Panc1 (cell line): Measurements from ENCODE around the gene BRD4. TPM values are rescaled to one million over a fixed set of nuclear protein-coding genes. Genes with fewer than 3 reads are reported as not detected.

Experiments
- ATAC-seq: fragments of 200-7000 bp; cut with Tn5 transposase; 2 replicates; pipeline ENCODE4 v1.9.1; 2020; ENCODE audit warnings: mild to moderate bottlenecking, moderate library complexity
- BruUV-seq: library from RNA; stranded (reverse); fragments of 400-500 nt; replicated peaks from 2 replicates; lab custom pipeline; 2021; lab: Mats Ljungman, UMichigan
- CTCF ChIA-PET: fragments of 300-600 bp; sonication (Branson Sonifier 250); formaldehyde crosslinking; loops from one replicate; lab custom pipeline; 2022; ENCODE audit warnings: antibody characterized with exemption; lab: Charles Lee
- POLR2A ChIA-PET: fragments of 300-600 bp; sonication (Branson Sonifier 250); formaldehyde crosslinking; loops from one replicate; lab custom pipeline; 2022; ENCODE audit warnings: antibody characterized with exemption; lab: Charles Lee
- DNase-seq: peaks from one replicate; pipeline ENCODE4 v3.0.0-alpha.2; 2010; ENCODE audit warnings: low read depth, low spot score
- H3K27ac ChIP-seq: 2 replicates; pipeline ENCODE4 v1.5.1; 2011; ENCODE audit warnings: mild to moderate bottlenecking, low read length, inconsistent platforms
- H3K27me3 ChIP-seq: fragments of 200-500 bp; sonication (Bioruptor generic); 2 replicates; pipeline ENCODE4 v1.6.0; 2014; ENCODE audit warnings: low read length, inconsistent platforms; ENCODE audit not compliant: control insufficient read depth, insufficient read depth
- H3K36me3 ChIP-seq: fragments of 200-500 bp; sonication (Bioruptor generic); 2 replicates; pipeline ENCODE4 v1.5.1; 2014; ENCODE audit warnings: inconsistent platforms, mild to moderate bottlenecking, low read length, moderate library complexity; ENCODE audit not compliant: control insufficient read depth, insufficient read depth
- H3K4me1 ChIP-seq: 2 replicates; pipeline ENCODE4 v1.5.1; 2011; ENCODE audit warnings: inconsistent platforms, mild to moderate bottlenecking, low read length, moderate library complexity; ENCODE audit not compliant: control insufficient read depth, insufficient read depth
- H3K4me3 ChIP-seq, 2 experiments: 2 replicates each; pipeline ENCODE4 v1.5.1; 2011 to 2012; ENCODE audit warnings: low read depth in 2 of 2, low read length in 2 of 2, mild to moderate bottlenecking in 2 of 2, inconsistent platforms in 1 of 2, moderate library complexity in 1 of 2
- H3K9me3 ChIP-seq: fragments of 200-500 bp; sonication (Bioruptor generic); 2 replicates; pipeline ENCODE4 v1.5.1; 2014; ENCODE audit warnings: low read depth, mild to moderate bottlenecking, inconsistent platforms, low read length, moderate library complexity; ENCODE audit not compliant: control insufficient read depth, insufficient read depth
- POLR2AphosphoS5 ChIP-seq: IDR thresholded peaks from 2 replicates; pipeline ENCODE4 v1.6.1; 2012; ENCODE audit warnings: mild to moderate bottlenecking, low read depth, low read length, moderate library complexity
- SIN3A ChIP-seq: IDR thresholded peaks from 2 replicates; pipeline ENCODE4 v1.6.1; 2012; ENCODE audit warnings: low read depth, mild to moderate bottlenecking, low read length, moderate library complexity, borderline replicate concordance; ENCODE audit not compliant: insufficient read depth
- TCF7L2 ChIP-seq: IDR thresholded peaks from 2 replicates; pipeline ENCODE4 v1.6.1; 2011; ENCODE audit warnings: mild to moderate bottlenecking, low read depth, low read length, inconsistent platforms
- in situ Hi-C: cut with HindIII; loops from 2 replicates; pipeline ENCODE4 v1.10.0; 2016; ENCODE audit warnings: low sequenced_read_pairs, low pct_unique_long_range_greater_than_20kb
- intact Hi-C: fragments of 100-400 bp; cut with micrococcal nuclease; formaldehyde crosslinking; loops from one replicate; pipeline ENCODE4 v1.10.0; 2022; ENCODE audit not compliant: unreplicated experiment
- total RNA-seq: library from RNA; stranded (reverse); gene quantifications from one replicate; pipeline ENCODE4 v1.2.1, GENCODE V29; 2021; ENCODE audit not compliant: unreplicated experiment
- TF ChIP-seq, protein P1 (sequence below): fragments of 450-650 bp; IDR thresholded peaks from 2 replicates; pipeline ENCODE4 v1.5.1; 2017; ENCODE audit warnings: mild to moderate bottlenecking
- TF ChIP-seq, protein P2 (sequence below), 2 experiments: IDR thresholded peaks; 2 replicates each; pipeline ENCODE4 v1.6.1; 2011 to 2012; ENCODE audit warnings: low read depth in 2 of 2, control low read depth in 1 of 2, low read length in 1 of 2, mild to moderate bottlenecking in 1 of 2, moderate library complexity in 1 of 2; ENCODE audit not compliant: insufficient read depth in 1 of 2

Gene BRD4
- total RNA-seq, 1 experiment from 2014 or later: 102 TPM

DNA sequence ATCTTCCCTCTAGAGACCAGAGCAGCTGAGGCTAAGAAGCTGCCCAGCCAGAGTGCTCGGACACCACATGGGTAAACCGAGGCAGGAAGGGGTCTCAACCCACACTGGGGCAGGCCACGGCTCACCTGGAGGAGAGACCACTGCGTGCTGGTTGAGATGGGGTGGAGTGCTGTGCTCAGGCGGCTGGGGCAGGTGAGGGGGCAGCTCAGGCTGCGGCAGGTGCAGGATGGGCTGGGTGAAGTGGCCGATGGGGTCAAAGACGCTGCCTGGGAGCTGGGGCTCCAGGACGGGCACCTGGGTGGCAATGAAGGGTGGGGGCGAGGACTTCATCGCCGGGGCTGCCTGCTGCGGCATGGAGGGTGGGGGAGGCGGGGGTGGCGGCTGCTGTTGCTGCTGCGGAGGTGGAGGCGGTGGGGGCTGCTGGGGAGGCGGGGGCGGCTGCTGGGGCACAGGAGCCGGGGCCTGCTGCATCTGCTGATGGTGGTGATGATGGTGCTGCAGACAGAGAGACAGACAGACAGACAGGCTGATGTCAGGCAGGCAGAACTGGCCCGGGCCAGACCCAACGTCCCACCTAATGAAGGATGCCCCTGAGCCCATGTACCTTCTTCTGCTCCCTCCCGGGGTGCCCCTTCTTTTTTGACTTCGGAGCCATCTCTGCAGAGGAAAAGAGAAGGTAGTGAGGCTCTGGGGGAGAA is 88.1 kb downstream of the BRD4 start:
- no peak for ATAC-seq
- no TSS peak for BruUV-seq

DNA sequence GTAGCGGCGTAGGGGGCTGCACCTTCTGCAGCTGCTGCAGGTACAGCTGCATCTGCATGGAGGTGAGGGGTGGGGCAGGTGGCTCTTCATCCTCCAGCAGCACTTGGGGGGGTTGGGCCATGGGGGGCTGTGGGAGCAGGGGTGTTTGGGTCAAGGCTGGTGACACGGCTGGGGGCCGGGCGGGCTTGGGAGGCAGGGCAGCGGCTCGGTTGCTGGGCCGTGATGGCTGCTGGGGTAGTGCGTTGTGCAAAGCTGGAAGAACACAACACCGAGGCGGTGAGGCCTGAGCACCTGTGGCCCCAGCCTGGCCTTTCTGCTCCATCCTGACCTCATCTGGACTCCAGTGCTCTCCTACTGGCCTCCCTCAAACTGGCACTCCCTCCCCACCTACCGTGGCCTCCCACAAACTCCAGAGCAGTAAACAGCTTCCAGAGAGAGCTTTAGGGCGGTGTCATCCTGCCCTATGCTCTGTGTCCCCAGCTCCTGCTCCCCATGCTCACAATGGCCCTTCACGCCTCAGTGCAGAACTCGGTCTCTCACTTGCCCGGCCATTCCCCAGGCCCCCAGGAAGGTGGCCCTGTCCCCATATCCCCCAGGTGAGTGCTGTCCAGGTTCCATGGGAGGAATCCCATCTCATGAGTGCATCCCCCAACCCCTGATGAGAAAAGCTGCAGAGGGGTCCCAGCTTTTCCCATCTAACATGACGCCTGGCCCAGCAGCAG is 88.9 kb downstream of the BRD4 start:
- POLR2A ChIA-PET: no interaction called here
- TF ChIP-seq, protein P1, sequence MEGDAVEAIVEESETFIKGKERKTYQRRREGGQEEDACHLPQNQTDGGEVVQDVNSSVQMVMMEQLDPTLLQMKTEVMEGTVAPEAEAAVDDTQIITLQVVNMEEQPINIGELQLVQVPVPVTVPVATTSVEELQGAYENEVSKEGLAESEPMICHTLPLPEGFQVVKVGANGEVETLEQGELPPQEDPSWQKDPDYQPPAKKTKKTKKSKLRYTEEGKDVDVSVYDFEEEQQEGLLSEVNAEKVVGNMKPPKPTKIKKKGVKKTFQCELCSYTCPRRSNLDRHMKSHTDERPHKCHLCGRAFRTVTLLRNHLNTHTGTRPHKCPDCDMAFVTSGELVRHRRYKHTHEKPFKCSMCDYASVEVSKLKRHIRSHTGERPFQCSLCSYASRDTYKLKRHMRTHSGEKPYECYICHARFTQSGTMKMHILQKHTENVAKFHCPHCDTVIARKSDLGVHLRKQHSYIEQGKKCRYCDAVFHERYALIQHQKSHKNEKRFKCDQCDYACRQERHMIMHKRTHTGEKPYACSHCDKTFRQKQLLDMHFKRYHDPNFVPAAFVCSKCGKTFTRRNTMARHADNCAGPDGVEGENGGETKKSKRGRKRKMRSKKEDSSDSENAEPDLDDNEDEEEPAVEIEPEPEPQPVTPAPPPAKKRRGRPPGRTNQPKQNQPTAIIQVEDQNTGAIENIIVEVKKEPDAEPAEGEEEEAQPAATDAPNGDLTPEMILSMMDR: no peak
- TF ChIP-seq, protein P2, sequence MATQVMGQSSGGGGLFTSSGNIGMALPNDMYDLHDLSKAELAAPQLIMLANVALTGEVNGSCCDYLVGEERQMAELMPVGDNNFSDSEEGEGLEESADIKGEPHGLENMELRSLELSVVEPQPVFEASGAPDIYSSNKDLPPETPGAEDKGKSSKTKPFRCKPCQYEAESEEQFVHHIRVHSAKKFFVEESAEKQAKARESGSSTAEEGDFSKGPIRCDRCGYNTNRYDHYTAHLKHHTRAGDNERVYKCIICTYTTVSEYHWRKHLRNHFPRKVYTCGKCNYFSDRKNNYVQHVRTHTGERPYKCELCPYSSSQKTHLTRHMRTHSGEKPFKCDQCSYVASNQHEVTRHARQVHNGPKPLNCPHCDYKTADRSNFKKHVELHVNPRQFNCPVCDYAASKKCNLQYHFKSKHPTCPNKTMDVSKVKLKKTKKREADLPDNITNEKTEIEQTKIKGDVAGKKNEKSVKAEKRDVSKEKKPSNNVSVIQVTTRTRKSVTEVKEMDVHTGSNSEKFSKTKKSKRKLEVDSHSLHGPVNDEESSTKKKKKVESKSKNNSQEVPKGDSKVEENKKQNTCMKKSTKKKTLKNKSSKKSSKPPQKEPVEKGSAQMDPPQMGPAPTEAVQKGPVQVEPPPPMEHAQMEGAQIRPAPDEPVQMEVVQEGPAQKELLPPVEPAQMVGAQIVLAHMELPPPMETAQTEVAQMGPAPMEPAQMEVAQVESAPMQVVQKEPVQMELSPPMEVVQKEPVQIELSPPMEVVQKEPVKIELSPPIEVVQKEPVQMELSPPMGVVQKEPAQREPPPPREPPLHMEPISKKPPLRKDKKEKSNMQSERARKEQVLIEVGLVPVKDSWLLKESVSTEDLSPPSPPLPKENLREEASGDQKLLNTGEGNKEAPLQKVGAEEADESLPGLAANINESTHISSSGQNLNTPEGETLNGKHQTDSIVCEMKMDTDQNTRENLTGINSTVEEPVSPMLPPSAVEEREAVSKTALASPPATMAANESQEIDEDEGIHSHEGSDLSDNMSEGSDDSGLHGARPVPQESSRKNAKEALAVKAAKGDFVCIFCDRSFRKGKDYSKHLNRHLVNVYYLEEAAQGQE (IDR thresholded peaks at IDR 0.05; ENCODE audit: insufficient read depth in 1 of 2, low read depth in 2 of 2, low read length in 1 of 2): no peak
- TF ChIP-seq TCF7L2: no peak
- TF ChIP-seq SIN3A: no peak
- no peak for TF ChIP-seq POLR2AphosphoS5
- Histone ChIP-seq H3K9me3 (no peaks in the 10 kb centered on the region), H3K4me3 (no peak overlapping the region), H3K4me1 (no peaks in the 10 kb centered on the region), H3K27me3 (no peaks in the 10 kb centered on the region), H3K27ac (no peak overlapping the region), H3K36me3 (peaks cover under 1% of the 10 kb centered on the region)
- no TSS peak for BruUV-seq
- CTCF ChIA-PET: no interaction called here
- DNase-seq: no peak
- intact Hi-C loops (no loop called here), in situ Hi-C loops (no loop called here)
- 0 out of 2 replicates have a peak, but pooled peaks have one; percentile 31 for ATAC-seq

More for the DNA sequence above, 88.1 kb downstream of the BRD4 start:
- Histone ChIP-seq H3K4me1 (no peaks in the 10 kb centered on the region), H3K36me3 (peaks cover 3% of the 10 kb centered on the region), H3K9me3 (no peaks in the 10 kb centered on the region), H3K4me3 (no peak overlapping the region), H3K27ac (no peak overlapping the region), H3K27me3 (no peaks in the 10 kb centered on the region)
- no peak for DNase-seq
- ChIA-PET CTCF (interaction anchor here (0.6 to 1.0 kb wide), 2 partner anchors 79 to 152 kb away, joined by 3 to 6 read pairs; no protein-coding TSS in a partner anchor), POLR2A (no interaction called here)
- TF ChIP-seq, protein P1: no peak
- TF ChIP-seq, protein P2 (IDR thresholded peaks at IDR 0.05; ENCODE audit: insufficient read depth in 1 of 2, low read depth in 2 of 2, low read length in 1 of 2): no peak
- TF ChIP-seq POLR2AphosphoS5 (no peak), TCF7L2 (no peak), SIN3A (no peak)
- intact Hi-C loops: no loop called here
- in situ Hi-C loops: no loop called here
